GM19099 (cell line): ENCODE measurements around the gene WRNIP1.

Experiments
- POLR2A ChIP-seq: IDR thresholded peaks from 3 replicates; pipeline ENCODE4 v1.6.1; 2011; ENCODE audit warnings: low read depth; ENCODE audit not compliant: insufficient read length; ENCODE audit errors: extremely low read depth

Gene WRNIP1

GRCh38 chr6:2766767-2767656, 1.8 kb downstream of the WRNIP1 start:
- no peak for TF ChIP-seq POLR2A

GRCh38 chr6:2767657-2768524, 2.7 kb downstream of the WRNIP1 start:
- TF ChIP-seq POLR2A: no peak

- no peak for TF ChIP-seq POLR2A
These were observed 3.5 kb downstream of the WRNIP1 start for GRCh38 chr6:2768696-2769095.

- no peak for TF ChIP-seq POLR2A
These were observed 5.0 kb downstream of the WRNIP1 start for GRCh38 chr6:2770171-2770570.

GRCh38 chr6:2771079-2771478, 5.9 kb downstream of the WRNIP1 start:
- no peak for TF ChIP-seq POLR2A

- no peak for TF ChIP-seq POLR2A
These were observed 7.6 kb downstream of the WRNIP1 start for GRCh38 chr6:2772840-2773239.

- TF ChIP-seq POLR2A: no peak
These were observed 8.3 kb downstream of the WRNIP1 start for GRCh38 chr6:2773449-2773848.

GRCh38 chr6:2775003-2775402, 9.8 kb downstream of the WRNIP1 start:
- no peak for TF ChIP-seq POLR2A

- no peak for TF ChIP-seq POLR2A
These were observed 12.1 kb downstream of the WRNIP1 start for GRCh38 chr6:2777249-2777648.

- TF ChIP-seq POLR2A: no peak
These were observed 15.0 kb downstream of the WRNIP1 start for GRCh38 chr6:2780102-2780737.

GRCh38 chr6:2781685-2782355, 16.6 kb downstream of the WRNIP1 start:
- no peak for TF ChIP-seq POLR2A

GRCh38 chr6:2782356-2782708, 17.1 kb downstream of the WRNIP1 start:
- TF ChIP-seq POLR2A: no peak

- no peak for TF ChIP-seq POLR2A
These were observed 17.6 kb downstream of the WRNIP1 start for GRCh38 chr6:2782825-2783187.

- no peak for TF ChIP-seq POLR2A
These were observed 18.2 kb downstream of the WRNIP1 start for GRCh38 chr6:2783188-2783963.
